CD8-positive, alpha-beta memory T cell (primary cell): Measurements from ENCODE around the gene OR52H1. TPM values are rescaled to one million over a fixed set of nuclear protein-coding genes. Genes with fewer than 3 reads are reported as not detected.

ENCODE experiments used
- CTCF ChIA-PET: fragments of 350-600 bp; sonication (Branson Sonifier 250); formaldehyde crosslinking; loops from one replicate; lab custom pipeline; 2021; ENCODE audit warnings: antibody characterized with exemption; lab: Charles Lee
- POLR2A ChIA-PET: fragments of 350-600 bp; sonication (Branson Sonifier 250); formaldehyde crosslinking; loops from one replicate; lab custom pipeline; 2021; ENCODE audit warnings: antibody characterized with exemption; lab: Charles Lee
- DNase-seq, 5 donors: peaks; one replicate each; pipeline versions ENCODE4 v3.0.0 to v3.0.0-alpha.2; 2020 to 2022; ENCODE audit warnings: mixed read lengths in 1 of 5
- H3K27ac ChIP-seq: one replicate; pipeline ENCODE4 v1.7.0; 2013; ENCODE audit warnings: low read depth, mild to moderate bottlenecking, low read length, moderate library complexity
- H3K27me3 ChIP-seq: 2 replicates; pipeline ENCODE4 v1.7.0; 2013; ENCODE audit warnings: low read length, mild to moderate bottlenecking; ENCODE audit not compliant: insufficient read depth, poor library complexity, severe bottlenecking
- H3K36me3 ChIP-seq: 2 replicates; pipeline ENCODE4 v1.7.0; 2013; ENCODE audit warnings: mild to moderate bottlenecking, low read length, moderate library complexity; ENCODE audit not compliant: insufficient read depth
- H3K4me1 ChIP-seq: 2 replicates; pipeline ENCODE4 v1.7.0; 2013; ENCODE audit warnings: mild to moderate bottlenecking, low read length, moderate library complexity; ENCODE audit not compliant: insufficient read depth
- H3K4me3 ChIP-seq: 2 replicates; pipeline ENCODE4 v1.7.0; 2013; ENCODE audit warnings: mild to moderate bottlenecking, low read length
- H3K9me3 ChIP-seq: 2 replicates; pipeline ENCODE4 v1.7.0; 2013; ENCODE audit warnings: mild to moderate bottlenecking, low read length
- H3K27ac Mint-ChIP-seq, 8 donors: one replicate each; pipeline ENCODE4 v1.8.0; 2020 to 2021; ENCODE audit warnings: mixed read lengths in 8 of 8, mild to moderate bottlenecking in 6 of 8, inconsistent platforms in 3 of 8, moderate library complexity in 3 of 8
- H3K27me3 Mint-ChIP-seq, 2 donors: one replicate each; pipeline ENCODE4 v1.8.0; 2020 to 2021; ENCODE audit warnings: mixed read lengths in 2 of 2, mild to moderate bottlenecking in 1 of 2, moderate library complexity in 1 of 2
- H3K36me3 Mint-ChIP-seq, 3 donors: one replicate each; pipeline ENCODE4 v1.8.0; 2020 to 2021; ENCODE audit warnings: mixed read lengths in 3 of 3, inconsistent platforms in 1 of 3, mild to moderate bottlenecking in 1 of 3
- H3K4me1 Mint-ChIP-seq, 3 donors: one replicate each; pipeline ENCODE4 v1.8.0; 2020 to 2021; ENCODE audit warnings: mixed read lengths in 3 of 3, inconsistent platforms in 1 of 3, mild to moderate bottlenecking in 1 of 3
- H3K4me3 Mint-ChIP-seq, 7 donors: one replicate each; pipeline ENCODE4 v1.8.0; 2020 to 2021; ENCODE audit warnings: mixed read lengths in 7 of 7, mild to moderate bottlenecking in 6 of 7, moderate library complexity in 4 of 7, inconsistent platforms in 2 of 7
- H3K9me3 Mint-ChIP-seq, 5 donors: one replicate each; pipeline ENCODE4 v1.8.0; 2020 to 2022; ENCODE audit warnings: mixed read lengths in 5 of 5, mild to moderate bottlenecking in 3 of 5, moderate library complexity in 2 of 5, inconsistent platforms in 1 of 5
- polyA plus RNA-seq: library from polyadenylated mRNA; unstranded; fragments of 300-500 nt; fragmentation: Illumina TruSeq; gene quantifications from one replicate; pipeline ENCODE4 v1.2.3, GENCODE V29; 2021
- total RNA-seq, 2 experiments: library from RNA; stranded (reverse); gene quantifications; one replicate each; pipeline ENCODE4 v1.2.3, GENCODE V29; 2021

OR52H1 gene
- total and polyA plus RNA-seq, 3 experiments from 2014 or later: not detected

DNA sequence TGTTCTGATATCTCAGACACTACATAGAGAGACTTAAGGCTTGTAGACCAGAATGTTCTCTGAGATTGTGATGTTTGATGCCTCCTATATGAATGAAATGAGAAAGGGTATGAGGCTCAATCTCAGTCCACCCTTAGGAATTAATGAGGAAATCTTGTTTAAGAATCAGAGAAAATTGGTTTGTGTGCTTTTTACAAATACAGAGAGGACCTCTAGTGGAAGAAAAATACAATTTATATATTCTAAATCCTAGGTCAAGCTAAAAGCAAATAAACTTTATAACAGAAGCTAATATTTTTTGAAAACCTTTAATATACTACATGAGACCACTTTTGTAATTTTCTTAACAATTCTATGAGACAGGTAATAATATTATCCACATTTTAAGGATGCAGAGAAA lies 5.0 kb upstream of the OR52H1 start:
- H3K4me1 ChIP-seq: no peaks in the 10 kb centered on the region
- CTCF ChIA-PET: no interaction called here
- H3K4me3 ChIP-seq: no peak overlapping the region
- Mint-ChIP-seq H3K36me3 (peaks cover 0 to 4% (median 0%) of the 10 kb centered on the region in 3 donors), H3K27ac (no peak overlapping the region), H3K27me3 (peaks cover 20 to 29% of the 10 kb centered on the region in 2 donors), H3K4me3 (no peak overlapping the region), H3K9me3 (peaks cover 0 to 5% (median 0%) of the 10 kb centered on the region in 5 donors), H3K4me1 (no peaks in the 10 kb centered on the region)
- POLR2A ChIA-PET: no interaction called here
- H3K36me3 ChIP-seq: no peaks in the 10 kb centered on the region
- no peak overlapping the region for H3K27ac ChIP-seq
- no peak for DNase-seq
- no peaks in the 10 kb centered on the region for H3K9me3 ChIP-seq
- H3K27me3 ChIP-seq: no peaks in the 10 kb centered on the region

DNA sequence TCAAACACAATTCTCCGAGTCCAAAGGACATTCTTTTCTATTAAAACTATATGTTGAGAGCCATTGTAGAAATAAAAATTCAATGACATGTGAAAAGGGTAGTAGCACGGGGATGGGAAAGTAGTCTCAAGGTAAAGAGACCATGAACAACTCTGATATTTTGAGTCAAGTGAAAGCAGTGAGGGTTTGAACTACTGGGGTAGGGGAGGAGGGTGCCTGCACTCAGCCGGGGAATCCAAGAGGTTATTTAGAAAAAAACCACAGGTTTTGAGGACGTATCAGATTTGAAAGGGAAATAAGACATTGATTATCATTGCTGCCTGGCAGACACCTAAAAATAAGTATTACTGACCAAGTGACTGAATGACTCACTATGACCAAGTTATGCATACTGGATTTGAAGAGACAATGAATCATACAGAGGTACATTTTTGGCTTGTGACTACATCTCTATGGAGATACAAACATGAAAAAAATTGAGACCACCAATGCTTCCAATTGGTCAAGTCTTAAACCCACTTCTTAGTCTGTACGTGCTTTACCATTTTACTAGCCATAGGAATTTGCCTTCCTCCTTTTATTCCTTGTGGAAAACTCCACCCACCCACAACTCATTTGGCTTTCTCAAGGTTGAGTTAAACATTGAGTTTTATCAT lies 2.2 kb upstream of the OR52H1 start:
- Histone ChIP-seq H3K36me3 (no peaks in the 10 kb centered on the region), H3K9me3 (no peaks in the 10 kb centered on the region), H3K4me1 (no peaks in the 10 kb centered on the region), H3K27ac (no peak overlapping the region), H3K4me3 (no peak overlapping the region), H3K27me3 (no peaks in the 10 kb centered on the region)
- ChIA-PET POLR2A (no interaction called here), CTCF (no interaction called here)
- no peak for DNase-seq
- Mint-ChIP-seq H3K4me3 (no peak overlapping the region), H3K4me1 (no peaks in the 10 kb centered on the region), H3K27ac (no peak overlapping the region), H3K36me3 (peaks cover 0 to 4% (median 0%) of the 10 kb centered on the region in 3 donors), H3K9me3 (peaks cover 0 to 5% (median 0%) of the 10 kb centered on the region in 5 donors), H3K27me3 (peaks cover 15 to 23% of the 10 kb centered on the region in 2 donors)

DNA sequence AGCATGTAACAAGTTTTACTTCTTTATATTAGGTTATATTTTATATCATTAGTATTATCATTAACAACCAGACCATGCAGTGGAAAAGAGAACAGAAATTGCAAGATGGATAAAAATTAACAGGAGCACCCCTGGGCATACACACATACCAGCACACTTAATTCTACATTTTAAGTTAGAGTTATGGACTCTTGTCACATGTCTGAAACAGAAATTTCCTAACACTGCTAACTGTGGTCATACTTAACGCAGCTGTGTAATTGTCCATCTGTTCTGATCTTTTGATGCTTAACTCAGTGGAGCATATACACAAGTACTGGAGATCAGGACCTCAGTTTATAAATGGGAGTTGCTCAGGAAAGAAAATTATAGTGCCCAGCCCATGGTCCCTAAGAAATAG lies 358 bp downstream of the OR52H1 start:
- no peaks in the 10 kb centered on the region for H3K4me1 ChIP-seq
- no peaks in the 10 kb centered on the region for H3K36me3 ChIP-seq
- Mint-ChIP-seq H3K27ac (no peak overlapping the region), H3K9me3 (peaks cover 0 to 5% (median 0%) of the 10 kb centered on the region in 5 donors), H3K4me1 (no peaks in the 10 kb centered on the region), H3K4me3 (no peak overlapping the region), H3K36me3 (peaks cover 0 to 4% (median 0%) of the 10 kb centered on the region in 3 donors), H3K27me3 (peaks cover 13 to 23% of the 10 kb centered on the region in 2 donors)
- no peak for DNase-seq
- ChIA-PET CTCF (no interaction called here), POLR2A (no interaction called here)
- no peaks in the 10 kb centered on the region for H3K27me3 ChIP-seq
- H3K27ac ChIP-seq: no peak overlapping the region
- no peaks in the 10 kb centered on the region for H3K9me3 ChIP-seq
- no peak overlapping the region for H3K4me3 ChIP-seq

DNA sequence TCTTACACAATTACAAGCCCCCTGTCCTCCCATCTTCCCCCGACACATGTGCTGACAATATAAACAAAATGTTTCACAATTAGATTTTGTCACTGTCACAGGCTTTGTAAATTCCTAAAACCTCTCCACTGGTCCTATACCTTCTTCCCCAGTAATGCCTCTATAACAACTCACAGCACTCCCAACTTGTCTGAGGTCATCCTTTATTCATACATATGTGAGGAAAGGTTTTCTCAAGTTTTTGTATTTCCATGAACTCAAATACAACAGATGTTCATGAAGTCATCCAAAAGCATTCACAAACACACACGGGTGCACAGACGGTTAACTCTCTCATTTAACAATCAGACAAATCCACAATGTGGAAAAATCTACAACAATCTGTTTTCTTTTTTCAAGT lies 1.9 kb downstream of the OR52H1 start:
- Mint-ChIP-seq H3K4me3 (no peak overlapping the region), H3K27ac (peak overlapping the region in 1 of 8 donors; percentile 26), H3K27me3 (peaks cover 5 to 16% of the 10 kb centered on the region in 2 donors), H3K9me3 (peaks cover 0 to 2% (median 0%) of the 10 kb centered on the region in 5 donors), H3K36me3 (peaks cover 0 to 4% (median 0%) of the 10 kb centered on the region in 3 donors), H3K4me1 (no peaks in the 10 kb centered on the region)
- POLR2A ChIA-PET: no interaction called here
- H3K4me1 ChIP-seq: no peaks in the 10 kb centered on the region
- no peaks in the 10 kb centered on the region for H3K27me3 ChIP-seq
- no peaks in the 10 kb centered on the region for H3K36me3 ChIP-seq
- H3K27ac ChIP-seq: no peak overlapping the region
- CTCF ChIA-PET: no interaction called here
- H3K4me3 ChIP-seq: no peak overlapping the region
- no peaks in the 10 kb centered on the region for H3K9me3 ChIP-seq
- DNase-seq: no peak

DNA sequence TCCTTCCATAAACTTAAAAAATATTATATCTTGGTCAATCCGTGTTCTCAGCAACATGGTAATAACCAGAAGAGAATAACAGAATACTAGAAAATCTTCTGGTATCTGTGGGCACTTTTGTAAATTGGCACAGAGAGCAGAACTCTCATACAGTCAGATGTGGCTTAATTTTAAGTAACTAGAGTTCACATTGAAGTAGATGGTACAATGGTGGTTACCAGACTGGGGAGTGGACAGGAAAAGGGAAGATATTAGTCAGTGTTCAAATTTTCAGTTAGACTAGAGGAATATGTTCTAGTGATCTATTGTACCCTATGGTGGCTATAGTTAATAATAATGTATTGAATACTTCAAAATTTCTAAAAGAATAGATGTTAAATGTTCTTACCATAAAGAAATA lies 6.9 kb downstream of the OR52H1 start:
- DNase-seq: no peak
- Histone ChIP-seq H3K4me1 (no peaks in the 10 kb centered on the region), H3K4me3 (no peak overlapping the region), H3K36me3 (no peaks in the 10 kb centered on the region), H3K9me3 (no peaks in the 10 kb centered on the region), H3K27me3 (no peaks in the 10 kb centered on the region), H3K27ac (no peak overlapping the region)
- Mint-ChIP-seq H3K9me3 (peaks cover 0 to 3% (median 0%) of the 10 kb centered on the region in 5 donors), H3K36me3 (no peaks in the 10 kb centered on the region), H3K4me1 (no peaks in the 10 kb centered on the region), H3K4me3 (no peak overlapping the region), H3K27me3 (peaks cover 2 to 4% of the 10 kb centered on the region in 2 donors), H3K27ac (no peak overlapping the region)
- ChIA-PET CTCF (no interaction called here), POLR2A (no interaction called here)

DNA sequence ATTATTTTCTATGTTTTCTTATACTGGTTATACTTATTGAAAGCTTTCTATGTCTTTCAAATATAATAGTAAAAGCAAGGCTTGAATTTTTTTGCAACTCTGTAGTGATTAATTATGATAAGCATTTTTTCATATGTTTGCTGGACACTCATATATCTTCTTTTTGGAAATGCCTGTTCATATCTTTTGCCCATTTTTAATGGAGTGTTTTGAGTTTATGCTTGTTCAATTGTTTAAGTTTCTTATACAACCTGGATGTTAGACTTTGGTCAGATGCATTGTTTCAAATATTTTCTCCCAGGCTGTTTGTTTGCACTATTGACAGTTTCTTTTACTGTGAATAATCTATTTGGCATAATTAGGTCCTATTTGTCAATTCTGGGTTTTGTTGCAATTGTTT lies 11.9 kb downstream of the OR52H1 start:
- Mint-ChIP-seq H3K9me3 (peaks cover 0 to 6% (median 0%) of the 10 kb centered on the region in 5 donors), H3K27ac (no peak overlapping the region), H3K27me3 (peaks cover 0 to 4% of the 10 kb centered on the region in 2 donors), H3K36me3 (no peaks in the 10 kb centered on the region), H3K4me1 (no peaks in the 10 kb centered on the region), H3K4me3 (no peak overlapping the region)
- no peak overlapping the region for H3K27ac ChIP-seq
- DNase-seq: no peak
- H3K4me3 ChIP-seq: no peak overlapping the region
- POLR2A ChIA-PET: no interaction called here
- H3K4me1 ChIP-seq: no peaks in the 10 kb centered on the region
- no peaks in the 10 kb centered on the region for H3K36me3 ChIP-seq
- CTCF ChIA-PET: no interaction called here
- H3K27me3 ChIP-seq: no peaks in the 10 kb centered on the region
- no peaks in the 10 kb centered on the region for H3K9me3 ChIP-seq

DNA sequence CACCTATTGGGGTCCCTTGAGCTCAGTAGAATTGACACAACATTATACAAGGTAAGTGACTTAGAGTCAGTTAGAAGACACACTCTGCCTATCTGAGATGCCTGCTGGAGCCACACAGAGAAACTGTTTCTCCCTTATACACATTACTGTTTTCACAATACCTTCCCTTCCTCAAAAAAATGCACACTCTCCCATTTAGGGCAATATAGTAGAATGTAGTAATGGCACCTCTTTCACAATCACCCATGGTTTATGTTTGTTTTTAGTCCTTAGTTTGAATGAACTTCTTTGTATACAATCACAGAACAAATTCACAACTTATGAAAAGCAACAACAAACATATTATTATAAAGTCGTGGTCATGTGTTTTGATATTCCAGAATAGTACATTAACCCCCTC lies 14.3 kb downstream of the OR52H1 start:
- H3K4me3 Mint-ChIP-seq: no peak overlapping the region
- H3K9me3 Mint-ChIP-seq: peaks cover 0 to 6% (median 0%) of the 10 kb centered on the region in 5 donors
- H3K27ac ChIP-seq: no peak overlapping the region
- H3K27ac Mint-ChIP-seq: no peak overlapping the region
- H3K4me3 ChIP-seq: no peak overlapping the region
- no peaks in the 10 kb centered on the region for H3K9me3 ChIP-seq
- H3K4me1 ChIP-seq: no peaks in the 10 kb centered on the region
- H3K4me1 Mint-ChIP-seq: no peaks in the 10 kb centered on the region
- H3K27me3 ChIP-seq: no peaks in the 10 kb centered on the region
- no peaks in the 10 kb centered on the region for H3K36me3 ChIP-seq
- H3K36me3 Mint-ChIP-seq: no peaks in the 10 kb centered on the region
- CTCF ChIA-PET: no interaction called here
- peaks cover 4% of the 10 kb centered on the region in 2 donors for H3K27me3 Mint-ChIP-seq
- no peak for DNase-seq
- POLR2A ChIA-PET: no interaction called here

DNA sequence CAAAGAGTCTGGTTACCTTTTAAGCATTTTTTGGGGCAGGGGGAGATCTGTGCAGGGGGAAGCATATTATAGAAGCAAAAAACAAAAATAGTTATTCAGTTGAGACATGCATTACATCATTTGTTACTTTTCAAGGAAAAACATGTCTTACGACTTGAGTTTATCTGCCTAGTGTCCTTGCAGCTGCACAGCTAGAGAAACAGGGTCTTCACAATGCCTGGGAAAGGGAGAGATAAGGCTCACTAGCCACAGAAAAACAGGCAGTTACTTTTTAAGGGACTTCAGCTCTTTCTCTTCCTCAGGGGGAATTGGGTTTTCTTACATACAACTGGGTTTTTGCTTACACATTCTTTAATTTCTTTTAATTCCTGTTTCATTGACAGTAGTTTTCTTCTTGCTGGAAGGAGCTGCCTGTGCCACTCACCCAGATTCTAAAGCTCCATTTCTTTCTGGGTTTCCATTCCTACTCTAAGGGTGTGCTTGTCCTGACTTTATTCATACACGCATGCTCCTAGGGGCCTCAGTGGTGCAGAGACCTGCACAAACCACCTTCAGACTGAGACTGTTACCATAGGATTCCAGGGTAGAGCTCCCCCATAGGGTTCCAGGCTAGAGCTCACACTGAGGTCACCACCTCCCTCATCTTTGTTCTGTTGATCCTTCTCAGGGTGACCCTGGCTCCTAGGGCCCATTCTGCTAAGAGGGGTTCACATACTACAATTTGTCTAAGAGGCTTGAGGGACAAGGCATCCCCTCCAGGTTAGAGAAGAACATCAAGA lies 17.1 kb downstream of the OR52H1 start:
- H3K4me1 Mint-ChIP-seq: no peaks in the 10 kb centered on the region
- peaks cover 2 to 13% of the 10 kb centered on the region in 2 donors for H3K27me3 Mint-ChIP-seq
- Histone ChIP-seq H3K9me3 (no peaks in the 10 kb centered on the region), H3K4me1 (no peaks in the 10 kb centered on the region), H3K27me3 (no peaks in the 10 kb centered on the region), H3K36me3 (no peaks in the 10 kb centered on the region), H3K27ac (peak overlapping the region; percentile 7), H3K4me3 (no peak overlapping the region)
- no peak overlapping the region for H3K27ac Mint-ChIP-seq
- peaks cover 0 to 1% (median 0%) of the 10 kb centered on the region in 5 donors for H3K9me3 Mint-ChIP-seq
- CTCF ChIA-PET: no interaction called here
- H3K4me3 Mint-ChIP-seq: no peak overlapping the region
- H3K36me3 Mint-ChIP-seq: no peaks in the 10 kb centered on the region
- POLR2A ChIA-PET: no interaction called here
- DNase-seq: no peak
